K562 (cell line): ENCODE measurements around the gene PRLHR. TPM values are rescaled to one million over a fixed set of nuclear protein-coding genes. Genes with fewer than 3 reads are reported as not detected.

Source experiments
- ATAC-seq: fragments of 200-7000 bp; cut with Tn5 transposase; 3 replicates; pipeline ENCODE4 v1.9.1; 2020; ENCODE audit warnings: moderate library complexity
- BruUV-seq: library from RNA; stranded (reverse); fragments of 400-500 nt; replicated peaks from 2 replicates; lab custom pipeline; 2021; lab: Mats Ljungman, UMichigan
- CTCF ChIA-PET: fragments of 300-600 bp; formaldehyde crosslinking; extraction: SDS; loops from one replicate; lab custom pipeline; 2021; ENCODE audit warnings: low intra/inter-chr PET ratio; lab: Yijun Ruan, JAX
- POLR2A ChIA-PET: fragments of 300-600, 350-650 bp; sonication (Branson Sonifier 250); formaldehyde crosslinking; extraction: SDS; loops from one replicate; lab custom pipeline; 2021; ENCODE audit warnings: antibody characterized with exemption, inconsistent platforms; lab: Yijun Ruan, JAX
- DNase-seq, 4 experiments: peaks; one replicate each; pipeline versions ENCODE4 v3.0.0 to v3.0.0-alpha.2; 2011 to 2018; ENCODE audit warnings: low spot score in 3 of 4, mixed read lengths in 3 of 4; ENCODE audit errors: extremely low read depth in 1 of 4
- FAIRE-seq: peaks from 2 replicates; lab custom pipeline; 2011; peaks lifted over from hg19 to GRCh38; lab: Jason Lieb, UNC
- H2AFZ ChIP-seq: 2 replicates; pipeline ENCODE4 v1.6.0; 2011; ENCODE audit warnings: low read depth, low read length, control low read depth, inconsistent platforms
- H3K27ac ChIP-seq: fragments of 200-600 bp; 3 replicates; pipeline ENCODE4 v1.8.0; 2011; ENCODE audit warnings: low read depth, mild to moderate bottlenecking, control low read depth, inconsistent platforms, low read length, moderate library complexity, mixed read lengths; ENCODE audit errors: extremely low read depth
- H3K27me3 ChIP-seq, 2 experiments: fragments of 300-600 bp in 1 of 2; 2 replicates in 1 of 2; 3 replicates in 1 of 2; pipeline versions ENCODE4 v1.6.0 to v1.8.0; 2011; ENCODE audit warnings: inconsistent platforms in 2 of 2, low read length in 2 of 2, mild to moderate bottlenecking in 1 of 2, mixed read lengths in 1 of 2, moderate library complexity in 1 of 2; ENCODE audit not compliant: control insufficient read depth in 2 of 2, insufficient read depth in 2 of 2
- H3K36me3 ChIP-seq: fragments of 300-600 bp; 3 replicates; pipeline ENCODE4 v1.8.0; 2011; ENCODE audit warnings: mild to moderate bottlenecking, low read length, inconsistent platforms; ENCODE audit not compliant: control insufficient read depth, insufficient read depth
- H3K4me1 ChIP-seq, 2 experiments: fragments of 200-600 bp in 1 of 2; replicated peaks in 1 of 2; 2 replicates in 1 of 2; 3 replicates in 1 of 2; pipeline versions ENCODE4 v1.5.1 to v1.8.0; 2011; ENCODE audit warnings: inconsistent platforms in 2 of 2, low read length in 2 of 2, mild to moderate bottlenecking in 1 of 2, mixed read lengths in 1 of 2, moderate library complexity in 1 of 2; ENCODE audit not compliant: control insufficient read depth in 2 of 2, insufficient read depth in 2 of 2
- H3K4me2 ChIP-seq: 2 replicates; pipeline ENCODE4 v1.6.1; 2011; ENCODE audit warnings: low read length, control low read depth, inconsistent platforms, mixed read lengths; ENCODE audit not compliant: insufficient read depth
- H3K4me3 ChIP-seq: fragments of 200-600 bp; sonication (generic), shearing (Covaris generic); 2 replicates; pipeline ENCODE4 v1.5.1; 2016; ENCODE audit warnings: control low read depth, inconsistent platforms
- H3K79me2 ChIP-seq: fragments of 200-600 bp; 3 replicates; pipeline ENCODE4 v1.8.0; 2011; ENCODE audit warnings: low read length, inconsistent platforms; ENCODE audit not compliant: control insufficient read depth, insufficient read depth
- H3K9ac ChIP-seq, 2 experiments: 2 replicates each; pipeline versions ENCODE4 v1.6.0 to v1.6.1; 2011; ENCODE audit warnings: low read depth in 2 of 2, low read length in 2 of 2, control low read depth in 1 of 2, inconsistent platforms in 1 of 2, mild to moderate bottlenecking in 1 of 2, mixed read lengths in 1 of 2; ENCODE audit not compliant: insufficient read depth in 1 of 2
- H3K9me1 ChIP-seq: one replicate; pipeline ENCODE4 v1.6.0; 2011; ENCODE audit warnings: inconsistent platforms, mild to moderate bottlenecking, low read length, moderate library complexity; ENCODE audit not compliant: control insufficient read depth, insufficient read depth
- H3K9me3 ChIP-seq: replicated peaks from 2 replicates; pipeline ENCODE4 v1.5.1; 2011; ENCODE audit warnings: low read depth, low read length, inconsistent platforms; ENCODE audit not compliant: control insufficient read depth, insufficient read depth
- H4K20me1 ChIP-seq: replicated peaks from 2 replicates; pipeline ENCODE4 v1.6.1; 2011; ENCODE audit warnings: low read length, inconsistent platforms, mixed read lengths; ENCODE audit not compliant: control insufficient read depth, insufficient read depth
- BCLAF1 ChIP-seq, 2 experiments: fragments of 450-650 bp in 1 of 2; IDR thresholded peaks; 2 replicates each; pipeline ENCODE4 v1.6.1; 2011 to 2017; ENCODE audit warnings: low read depth in 2 of 2, antibody characterized with exemption in 1 of 2, borderline replicate concordance in 1 of 2, low read length in 1 of 2, mild to moderate bottlenecking in 1 of 2, mixed read lengths in 1 of 2; ENCODE audit not compliant: control insufficient read depth in 1 of 2
- CUX1 ChIP-seq: fragments of 200-800 bp; sonication (Bioruptor generic); IDR thresholded peaks from 2 replicates; pipeline ENCODE4 v1.6.1; 2016; ENCODE audit warnings: missing genetic modification characterization, missing compliant biosample characterization
- HEY1 ChIP-seq: fragments of 250-450 bp; sonication (Bioruptor Pico); IDR thresholded peaks from 2 replicates; pipeline ENCODE4 v1.5.0; 2020; ENCODE audit warnings: mild to moderate bottlenecking, moderate library complexity, borderline replicate concordance
- MED1 ChIP-seq: sonication (generic); formaldehyde crosslinking; IDR thresholded peaks from 2 replicates; pipeline ENCODE4 v1.8.1; 2023; ENCODE audit warnings: missing genetic modification reagents, borderline replicate concordance
- WGBS: fragments of 100-300 bp; shearing (Covaris generic); methylation state at CpG from one replicate; pipeline ENCODE4 v1.1.6; 2016; ENCODE audit warnings: low coverage, mixed read lengths; ENCODE audit not compliant: insufficient coverage; ENCODE audit errors: missing lambda C conversion rate; 5-methylcytosine and 5-hydroxymethylcytosine counted together
- in situ Hi-C: fragments of 300-500 bp; cut with MboI; formaldehyde crosslinking; loops from 4 replicates; pipeline ENCODE4 v1.15.0; 2018; ENCODE audit warnings: inconsistent platforms, mixed read lengths
- intact Hi-C: fragments of 100-400 bp; cut with micrococcal nuclease; formaldehyde crosslinking; loops from 2 replicates; pipeline ENCODE4 v1.14.2; 2022
- polyA plus RNA-seq, 8 experiments: library from polyadenylated mRNA; depleted of rRNA in 4 of 8; stranded (reverse) in 5 of 8; unstranded in 3 of 8; fragments of >200 nt; fragmentation: Nextera tagmentation in 2 of 8; fragmentation: Illumina TruSeq in 1 of 8; extraction: Ambion mirVana in 2 of 8; extraction: Trizol in 1 of 8; gene quantifications; 2 replicates each; pipeline versions ENCODE4 v1.2.1 to v1.2.3, GENCODE V29; 2011 to 2014; ENCODE audit warnings: inconsistent platforms in 1 of 8, missing spikeins in 1 of 8
- total RNA-seq, 7 experiments: library from RNA; depleted of rRNA in 6 of 7; stranded (reverse); fragments of >200 nt in 6 of 7; fragmentation: Illumina TruSeq in 2 of 7; extraction: Trizol in 2 of 7; gene quantifications; 2 replicates each; pipeline versions ENCODE4 v1.2.1 to v1.2.3, GENCODE V29; 2011 to 2021; ENCODE audit warnings: low replicate concordance in 1 of 7
- TF ChIP-seq, protein P1 (sequence below): fragments of 250-450 bp; sonication (Bioruptor Pico); IDR thresholded peaks from 2 replicates; pipeline ENCODE4 v1.9.0; 2021; ENCODE audit warnings: mild to moderate bottlenecking

Gene PRLHR
- total and polyA plus RNA-seq, 9 of the 15 experiments (the other 6 are each of a cell fraction or from before 2014, with no cell fraction given) = not detected

GRCh38 chr10:118565301-118566075, 30.0 kb downstream of the PRLHR start:
- H3K4me1 ChIP-seq = no peaks in the 10 kb centered on the region; a peak in 1 of 5 replicates
- DNase-seq = no peak
- no TSS peak for BruUV-seq
- ATAC-seq = no peak; the same call in 2 of the 3 replicates
- H3K27ac ChIP-seq = no peak overlapping the region
- no peaks in the 10 kb centered on the region for H3K36me3 ChIP-seq
- no peaks in the 10 kb centered on the region for H3K9me3 ChIP-seq
- H3K4me2 ChIP-seq = no peak overlapping the region
- no peak for FAIRE-seq
- no peak overlapping the region for H2AFZ ChIP-seq
- H3K9ac ChIP-seq = no peak overlapping the region
- H3K4me3 ChIP-seq = no peak overlapping the region
- CTCF ChIA-PET = interaction anchor here (1.1 kb wide), 1 partner anchor 236 kb away, joined by 4 read pairs; no protein-coding TSS in a partner anchor
- H4K20me1 ChIP-seq = no peaks in the 10 kb centered on the region
- H3K79me2 ChIP-seq = no peaks in the 10 kb centered on the region
- H3K27me3 ChIP-seq = peaks cover 0 to 18% of the 10 kb centered on the region in 2 experiments; a peak in 3 of 5 replicates
- intact Hi-C loops (loop anchor here (5.0 kb wide), 1 partner anchor 287 kb away; no protein-coding TSS in a partner anchor), in situ Hi-C loops (loop anchor here (5.0 kb wide), 2 partner anchors 147 to 242 kb away; no protein-coding TSS in a partner anchor)
- POLR2A ChIA-PET = interaction anchor here (0.6 kb wide), 1 partner anchor 296 kb away, joined by 3 read pairs; no protein-coding TSS in a partner anchor
- no peaks in the 10 kb centered on the region for H3K9me1 ChIP-seq
- 0% methylated on average over 10 of the region's 12 CpGs for WGBS
- TF ChIP-seq, protein P1, sequence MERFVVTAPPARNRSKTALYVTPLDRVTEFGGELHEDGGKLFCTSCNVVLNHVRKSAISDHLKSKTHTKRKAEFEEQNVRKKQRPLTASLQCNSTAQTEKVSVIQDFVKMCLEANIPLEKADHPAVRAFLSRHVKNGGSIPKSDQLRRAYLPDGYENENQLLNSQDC (CRISPR knock-in tag) = no peak
- no peak for TF ChIP-seq BCLAF1 (IDR thresholded peaks at IDR 0.05; ENCODE audit: borderline replicate concordance in 1 of 2, control insufficient read depth in 1 of 2, low read depth in 2 of 2, low read length in 1 of 2)
- TF ChIP-seq MED1 (CRISPR knock-in tag) = no peak
- TF ChIP-seq CUX1 (CRISPR knock-in tag) = no peak
- no peak for TF ChIP-seq HEY1 (CRISPR knock-in tag)
